ENCODE measurements around the gene CCDC102B.

The CCDC102B gene

DNA sequence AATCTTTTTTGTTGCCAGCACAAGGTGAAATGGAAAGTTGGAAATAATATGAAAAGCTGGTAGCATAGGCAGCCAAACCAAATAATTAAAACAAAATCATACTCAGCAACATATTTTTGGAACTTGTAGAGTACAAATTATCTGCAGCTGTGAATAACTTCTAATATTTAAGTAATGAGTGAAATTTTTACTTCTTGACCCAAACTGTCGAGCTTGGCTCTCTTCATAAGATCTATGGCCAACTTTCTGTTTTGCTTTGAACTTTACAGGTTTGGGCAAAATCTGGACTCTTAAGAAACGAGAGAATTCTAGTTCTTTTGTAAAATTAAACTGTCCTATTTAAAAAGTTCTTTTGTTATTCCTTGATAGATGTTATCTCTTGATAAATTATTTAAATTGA lies 25.6 kb upstream of the CCDC102B start:
- TF ChIP-seq, protein P1, sequence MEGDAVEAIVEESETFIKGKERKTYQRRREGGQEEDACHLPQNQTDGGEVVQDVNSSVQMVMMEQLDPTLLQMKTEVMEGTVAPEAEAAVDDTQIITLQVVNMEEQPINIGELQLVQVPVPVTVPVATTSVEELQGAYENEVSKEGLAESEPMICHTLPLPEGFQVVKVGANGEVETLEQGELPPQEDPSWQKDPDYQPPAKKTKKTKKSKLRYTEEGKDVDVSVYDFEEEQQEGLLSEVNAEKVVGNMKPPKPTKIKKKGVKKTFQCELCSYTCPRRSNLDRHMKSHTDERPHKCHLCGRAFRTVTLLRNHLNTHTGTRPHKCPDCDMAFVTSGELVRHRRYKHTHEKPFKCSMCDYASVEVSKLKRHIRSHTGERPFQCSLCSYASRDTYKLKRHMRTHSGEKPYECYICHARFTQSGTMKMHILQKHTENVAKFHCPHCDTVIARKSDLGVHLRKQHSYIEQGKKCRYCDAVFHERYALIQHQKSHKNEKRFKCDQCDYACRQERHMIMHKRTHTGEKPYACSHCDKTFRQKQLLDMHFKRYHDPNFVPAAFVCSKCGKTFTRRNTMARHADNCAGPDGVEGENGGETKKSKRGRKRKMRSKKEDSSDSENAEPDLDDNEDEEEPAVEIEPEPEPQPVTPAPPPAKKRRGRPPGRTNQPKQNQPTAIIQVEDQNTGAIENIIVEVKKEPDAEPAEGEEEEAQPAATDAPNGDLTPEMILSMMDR (IDR thresholded peaks at IDR 0.05; ENCODE audit: low read depth, low read length, poor library complexity, severe bottlenecking) = no peak
- no peak for TF ChIP-seq EZH2phosphoT487 (IDR thresholded peaks at IDR 0.05; ENCODE audit: borderline replicate concordance, low read length)
- H3K4me1 ChIP-seq (ENCODE audit: control insufficient read depth, low read length) = no peaks in the 10 kb centered on the region
- H3K4me2 ChIP-seq (ENCODE audit: low read length) = no peak overlapping the region
- no peaks in the 10 kb centered on the region for H3K9me2 ChIP-seq (replicated peaks; ENCODE audit: control insufficient read depth, low read length)
- H4K20me1 ChIP-seq (ENCODE audit: control insufficient read depth, insufficient read depth, low read depth, low read length) = no peaks in the 10 kb centered on the region
- H3F3A ChIP-seq (ENCODE audit: control insufficient read depth, insufficient read depth) = no peaks in the 10 kb centered on the region
- no peak overlapping the region for H3K27ac ChIP-seq (ENCODE audit: low read depth, low read length)
- H3K9me3 ChIP-seq (ENCODE audit: control insufficient read depth, insufficient read depth, low read length) = no peaks in the 10 kb centered on the region
- H3K4me3 ChIP-seq (ENCODE audit: low read length) = no peak overlapping the region
- H3K36me3 ChIP-seq (ENCODE audit: control insufficient read depth, low read length) = no peaks in the 10 kb centered on the region
- H3K27me3 ChIP-seq (ENCODE audit: control insufficient read depth, low read length) = no peaks in the 10 kb centered on the region
- no peaks in the 10 kb centered on the region for H3K79me2 ChIP-seq (ENCODE audit: control insufficient read depth, low read length)

DNA sequence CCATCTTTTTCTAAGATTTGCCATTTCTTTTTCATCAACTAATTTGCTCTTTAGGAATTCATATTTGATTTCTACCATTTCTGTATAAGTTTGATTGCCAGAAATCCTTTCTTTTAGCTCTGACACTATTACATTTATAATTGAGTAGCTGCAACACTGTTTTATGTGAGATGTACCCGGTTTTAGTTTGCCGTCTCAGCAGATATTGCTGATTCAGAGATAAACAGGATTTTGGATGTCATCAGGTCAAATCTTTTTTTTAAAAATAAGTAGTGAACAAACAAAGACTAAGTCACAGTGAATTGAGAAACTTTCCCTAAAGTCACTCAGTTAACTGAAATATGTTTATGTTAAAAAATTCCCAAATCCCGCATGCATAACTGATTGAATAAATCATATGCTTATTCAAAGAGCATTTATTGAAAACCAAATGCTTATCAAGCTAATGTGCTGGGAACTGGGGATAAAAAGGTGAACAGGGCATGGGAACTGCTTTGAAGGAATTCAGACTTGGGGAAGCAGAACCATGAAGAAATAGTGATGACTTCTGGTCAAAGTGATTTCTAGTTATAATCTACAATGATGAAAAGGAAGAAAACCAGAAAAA lies 19.5 kb upstream of the CCDC102B start:
- H3K9me2 ChIP-seq (replicated peaks; ENCODE audit: control insufficient read depth, low read length) = no peaks in the 10 kb centered on the region
- TF ChIP-seq, protein P1 (IDR thresholded peaks at IDR 0.05; ENCODE audit: low read depth, low read length, poor library complexity, severe bottlenecking) = no peak
- TF ChIP-seq EZH2phosphoT487 (IDR thresholded peaks at IDR 0.05; ENCODE audit: borderline replicate concordance, low read length) = no peak
- no peaks in the 10 kb centered on the region for H3K9me3 ChIP-seq (ENCODE audit: control insufficient read depth, insufficient read depth, low read length)
- no peaks in the 10 kb centered on the region for H3K27me3 ChIP-seq (ENCODE audit: control insufficient read depth, low read length)
- H3K4me3 ChIP-seq (ENCODE audit: low read length) = no peak overlapping the region
- H3K27ac ChIP-seq (ENCODE audit: low read depth, low read length) = no peak overlapping the region
- H3K36me3 ChIP-seq (ENCODE audit: control insufficient read depth, low read length) = no peaks in the 10 kb centered on the region
- no peak overlapping the region for H3K4me2 ChIP-seq (ENCODE audit: low read length)
- H3K79me2 ChIP-seq (ENCODE audit: control insufficient read depth, low read length) = no peaks in the 10 kb centered on the region
- no peaks in the 10 kb centered on the region for H4K20me1 ChIP-seq (ENCODE audit: control insufficient read depth, insufficient read depth, low read depth, low read length)
- no peaks in the 10 kb centered on the region for H3F3A ChIP-seq (ENCODE audit: control insufficient read depth, insufficient read depth)
- H3K4me1 ChIP-seq (ENCODE audit: control insufficient read depth, low read length) = no peaks in the 10 kb centered on the region

DNA sequence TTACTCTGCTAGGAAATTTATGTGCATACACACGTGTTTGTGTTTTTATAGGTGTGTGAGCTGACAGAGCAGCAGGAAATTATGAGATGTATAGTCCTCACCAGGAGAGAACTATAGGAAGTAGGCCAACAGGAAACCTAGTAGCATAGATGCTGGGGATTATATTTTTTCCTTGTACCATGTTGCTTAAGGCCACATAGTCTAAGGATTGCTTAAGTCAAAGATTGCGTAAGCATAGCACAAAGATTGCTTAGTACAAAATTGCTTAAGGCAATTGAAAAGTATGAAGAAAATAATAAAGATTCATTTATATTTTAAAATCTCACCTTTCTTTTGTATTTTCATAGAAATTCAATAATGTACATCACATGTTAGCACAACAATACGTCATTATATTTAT lies 18.7 kb upstream of the CCDC102B start:
- H4K20me1 ChIP-seq (ENCODE audit: control insufficient read depth, insufficient read depth, low read depth, low read length) = no peaks in the 10 kb centered on the region
- no peaks in the 10 kb centered on the region for H3K4me1 ChIP-seq (ENCODE audit: control insufficient read depth, low read length)
- H3K27ac ChIP-seq (ENCODE audit: low read depth, low read length) = no peak overlapping the region
- no peak overlapping the region for H3K4me2 ChIP-seq (ENCODE audit: low read length)
- no peaks in the 10 kb centered on the region for H3K27me3 ChIP-seq (ENCODE audit: control insufficient read depth, low read length)
- H3K4me3 ChIP-seq (ENCODE audit: low read length) = no peak overlapping the region
- H3F3A ChIP-seq (ENCODE audit: control insufficient read depth, insufficient read depth) = no peaks in the 10 kb centered on the region
- no peaks in the 10 kb centered on the region for H3K9me3 ChIP-seq (ENCODE audit: control insufficient read depth, insufficient read depth, low read length)
- no peaks in the 10 kb centered on the region for H3K36me3 ChIP-seq (ENCODE audit: control insufficient read depth, low read length)
- TF ChIP-seq EZH2phosphoT487 (IDR thresholded peaks at IDR 0.05; ENCODE audit: borderline replicate concordance, low read length) = no peak
- TF ChIP-seq, protein P1 (IDR thresholded peaks at IDR 0.05; ENCODE audit: low read depth, low read length, poor library complexity, severe bottlenecking) = no peak
- no peaks in the 10 kb centered on the region for H3K9me2 ChIP-seq (replicated peaks; ENCODE audit: control insufficient read depth, low read length)
- H3K79me2 ChIP-seq (ENCODE audit: control insufficient read depth, low read length) = no peaks in the 10 kb centered on the region
